HG03342 (cell line): ENCODE results near the gene SFRP5.

Source experiments
- ATAC-seq: cut with Tn5 transposase; IDR thresholded peaks from one replicate; pipeline ENCODE4 v1.9.1; 2021; ENCODE audit warnings: mild to moderate bottlenecking, moderate library complexity; ENCODE audit not compliant: unreplicated experiment

The SFRP5 gene

GRCh38 chr10:97766996-97767924 lies 4.5 kb downstream of the SFRP5 start:
- no peak for ATAC-seq

- no peak for ATAC-seq
Measured at GRCh38 chr10:97766106-97766810, 5.5 kb downstream of the SFRP5 start.

DNA sequence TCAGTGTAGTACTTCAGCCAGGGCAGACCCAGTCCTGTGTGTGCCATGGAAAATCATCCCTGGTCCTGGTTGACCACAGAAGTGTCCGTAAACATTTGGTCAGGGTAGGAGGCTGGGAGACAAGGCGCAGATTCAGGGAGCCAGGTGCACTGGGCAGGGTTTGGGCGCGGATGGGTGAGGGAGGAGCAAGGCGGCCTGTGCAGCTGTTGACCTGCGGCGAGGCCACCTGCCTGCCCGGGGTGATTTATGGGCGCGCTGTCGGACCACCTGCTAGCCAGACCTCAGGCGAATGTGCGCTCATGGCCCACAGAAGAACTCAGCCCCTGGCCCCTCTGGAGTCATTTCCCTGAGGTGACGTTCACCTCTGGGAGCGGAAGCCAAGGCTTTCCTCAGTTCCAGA lies 6.6 kb downstream of the SFRP5 start:
- ATAC-seq = no peak

DNA sequence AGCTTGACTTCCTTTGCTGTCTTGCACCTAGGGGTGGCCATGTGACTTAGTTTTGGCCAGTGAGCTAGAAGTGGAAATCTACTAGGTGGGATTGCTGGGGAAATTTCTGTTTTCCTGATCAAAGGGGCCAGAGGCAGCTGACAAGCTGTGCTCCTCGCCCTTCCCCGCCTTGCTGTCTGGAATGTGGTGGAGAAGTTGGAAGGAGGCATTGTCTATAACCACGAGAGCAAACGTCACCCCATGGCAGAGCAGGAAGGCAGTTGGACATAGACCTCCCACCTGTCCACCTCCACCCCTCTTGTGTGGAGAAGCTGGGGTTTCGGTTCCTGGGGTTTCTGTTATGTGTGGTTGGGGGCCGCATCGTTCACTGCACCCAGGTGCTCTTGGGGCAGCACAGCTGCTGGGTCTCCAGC lies 7.3 kb downstream of the SFRP5 start:
- peak; percentile 79 for ATAC-seq

DNA sequence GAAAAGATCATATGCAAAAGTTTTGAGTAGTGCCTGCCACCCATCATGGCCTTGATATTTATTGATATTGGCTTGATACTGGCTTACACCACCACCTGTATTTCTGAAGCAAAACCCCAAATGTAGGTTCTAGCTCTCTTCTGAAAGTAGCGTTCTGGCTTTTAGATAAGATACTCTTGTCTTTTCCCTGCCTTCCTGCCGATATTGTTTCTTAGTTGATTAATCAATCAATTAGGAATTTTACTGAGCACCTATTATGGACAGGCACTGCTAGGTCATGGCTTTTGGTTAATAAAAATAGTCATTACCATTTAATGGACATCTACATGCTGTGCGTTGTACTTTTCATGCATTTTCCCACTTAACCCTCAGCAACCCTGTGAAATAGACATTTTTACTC lies 7.9 kb downstream of the SFRP5 start:
- no peak for ATAC-seq

GRCh38 chr10:97763411-97763810 lies 8.4 kb downstream of the SFRP5 start:
- no peak for ATAC-seq

- ATAC-seq = no peak
Measured at GRCh38 chr10:97762816-97763215, 9.0 kb downstream of the SFRP5 start.

DNA sequence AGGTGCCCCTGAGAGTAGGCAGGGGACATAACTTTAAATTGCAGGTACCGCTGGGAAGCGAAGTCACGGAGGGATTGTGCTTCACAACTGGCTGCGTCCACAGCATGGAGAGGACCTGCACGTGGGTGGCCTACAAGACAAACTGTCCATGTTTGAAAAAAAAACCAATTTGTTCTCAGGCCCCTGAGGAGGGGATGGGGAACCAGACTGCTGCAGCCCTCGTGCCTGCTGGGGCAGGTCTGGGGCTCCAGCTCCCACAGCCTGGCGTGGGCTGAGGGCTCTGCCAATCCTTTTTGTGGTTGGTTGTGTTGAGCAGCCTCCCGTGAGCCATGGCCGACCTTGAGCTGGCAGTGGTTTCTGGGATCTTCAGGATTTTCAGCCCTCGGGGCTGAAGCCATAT lies 9.7 kb downstream of the SFRP5 start:
- ATAC-seq = no peak

DNA sequence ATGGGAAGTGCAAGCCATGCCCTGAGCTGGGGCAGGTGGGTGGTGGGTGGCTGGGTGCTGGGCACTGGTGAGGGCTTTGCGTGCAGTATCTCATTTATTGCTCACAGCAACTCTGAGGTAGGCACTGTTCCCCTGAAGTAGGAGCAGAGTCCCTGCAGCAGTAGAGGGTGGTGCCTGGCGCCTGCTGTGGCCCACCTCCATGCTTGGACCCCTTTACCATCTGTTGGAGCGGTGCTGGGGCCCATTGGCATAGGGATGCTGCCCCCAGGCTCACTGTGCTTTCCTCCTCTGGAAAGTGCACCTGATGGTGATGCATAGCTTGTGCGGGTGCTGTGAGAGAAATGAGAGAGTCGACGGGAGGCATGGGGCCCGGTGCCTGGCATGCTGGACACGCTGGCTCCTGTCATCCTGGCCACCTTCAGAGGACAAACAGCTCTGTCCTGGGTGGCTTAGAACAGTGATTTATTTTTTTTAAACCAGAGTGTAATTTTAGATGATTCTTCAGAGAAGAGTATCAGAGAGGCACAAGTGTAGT lies 10.4 kb downstream of the SFRP5 start:
- no peak for ATAC-seq

DNA sequence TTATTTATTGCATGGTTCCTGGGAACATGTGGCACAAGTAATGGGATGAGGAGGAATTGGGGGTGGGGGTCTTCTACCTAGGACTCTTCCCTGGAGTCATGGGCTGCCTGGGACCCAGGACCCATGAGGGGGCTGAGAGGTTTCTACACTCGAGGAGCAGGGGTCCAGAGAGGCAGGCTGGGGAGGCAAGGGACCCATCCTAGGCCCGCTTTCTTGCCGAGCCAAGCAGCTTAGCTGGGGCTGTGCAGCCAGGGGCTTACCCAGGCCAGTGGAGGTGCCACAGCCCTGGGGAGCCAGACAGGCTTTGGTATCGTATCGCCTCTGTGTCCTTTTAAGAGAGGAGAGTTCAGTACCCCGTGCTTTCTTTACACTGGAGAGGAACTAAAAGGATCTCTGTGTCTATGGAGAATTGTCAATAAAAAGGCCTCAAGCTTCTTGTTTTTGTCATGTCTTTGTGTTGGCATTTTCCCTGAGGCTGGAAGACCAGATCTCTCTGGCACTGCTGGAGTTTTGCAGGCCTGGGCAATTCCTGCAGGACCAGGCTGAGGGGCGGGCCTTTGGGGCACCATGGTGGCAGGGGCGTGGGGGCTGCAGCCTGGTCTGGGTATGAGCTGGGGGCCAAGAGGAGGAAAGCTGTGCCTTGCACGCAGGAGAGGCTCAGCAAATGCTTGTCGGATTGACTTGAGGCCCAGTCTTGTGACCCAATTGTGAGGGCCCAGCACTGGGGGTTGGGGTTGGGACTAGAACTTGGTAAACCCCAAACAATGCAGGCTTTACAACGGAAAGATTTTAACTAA lies 11.1 kb downstream of the SFRP5 start:
- ATAC-seq = no peak

DNA sequence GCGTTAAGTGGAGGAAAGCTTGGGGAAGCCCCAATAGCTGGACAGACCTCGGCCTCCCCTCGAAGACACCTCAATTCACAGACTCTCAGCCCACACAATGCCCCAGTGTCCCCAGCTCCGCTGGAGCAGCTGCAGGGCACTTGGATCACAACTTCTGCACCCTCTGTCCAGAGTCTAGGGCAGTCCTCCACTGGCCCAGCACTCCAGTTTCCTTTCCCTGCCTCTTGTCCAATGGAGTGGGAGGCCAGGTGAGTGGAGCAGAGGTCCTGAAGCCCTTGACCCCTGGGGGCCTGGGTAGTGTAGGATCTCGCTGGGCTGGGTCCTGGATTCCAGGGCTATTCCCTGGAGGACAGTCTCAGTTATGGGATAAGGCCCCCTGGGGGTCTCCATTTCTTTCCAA lies 11.9 kb downstream of the SFRP5 start:
- no peak for ATAC-seq

GRCh38 chr10:97759158-97759887 lies 12.5 kb downstream of the SFRP5 start:
- ATAC-seq = peak; percentile 53

GRCh38 chr10:97757471-97757870 lies 14.3 kb downstream of the SFRP5 start:
- no peak for ATAC-seq

DNA sequence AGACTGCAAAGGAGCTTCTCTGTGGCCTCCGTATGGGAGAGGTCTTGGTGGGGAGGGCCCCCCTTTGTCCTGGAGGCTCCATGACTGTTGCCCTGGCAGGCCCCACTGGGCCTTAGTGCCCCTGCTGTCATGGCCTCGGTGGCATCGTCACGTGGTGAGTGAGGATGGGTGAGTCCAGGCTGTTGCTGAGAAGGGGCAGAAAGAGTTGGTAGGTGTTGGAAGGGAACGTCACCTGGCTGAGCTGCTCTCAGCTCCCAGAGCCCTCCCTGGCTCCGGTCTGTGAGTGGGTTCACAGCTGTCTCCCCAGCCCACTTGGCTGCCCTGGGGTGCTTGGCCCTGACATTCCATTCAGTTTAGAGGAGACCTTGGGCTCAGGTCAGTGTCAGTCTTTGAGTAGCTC lies 16.1 kb downstream of the SFRP5 start:
- ATAC-seq = no peak

DNA sequence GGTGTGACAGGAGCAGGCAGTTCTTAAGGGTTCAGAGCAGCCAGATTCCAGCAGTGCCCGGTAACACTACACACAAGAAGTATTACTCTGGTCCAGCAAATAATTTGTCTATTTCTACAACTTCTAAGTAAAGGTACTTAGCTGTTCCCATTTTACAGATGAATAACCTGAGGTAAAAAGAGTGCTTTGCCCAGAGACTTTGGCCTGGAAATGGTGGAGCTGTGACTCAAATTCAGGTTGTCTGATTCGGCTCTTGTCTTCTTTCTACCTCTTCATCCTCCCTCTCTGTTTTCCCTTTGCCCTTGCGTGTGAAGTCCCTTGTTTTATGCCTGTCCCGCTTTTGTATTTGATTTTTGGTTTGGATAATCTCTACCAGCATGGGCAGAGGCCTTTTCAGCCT lies 17.1 kb downstream of the SFRP5 start:
- no peak for ATAC-seq

GRCh38 chr10:97752956-97753355 lies 18.8 kb downstream of the SFRP5 start:
- ATAC-seq = no peak

- ATAC-seq = no peak
Measured at GRCh38 chr10:97748116-97748515, 23.7 kb downstream of the SFRP5 start.

- no peak for ATAC-seq
Measured at GRCh38 chr10:97747573-97747972, 24.2 kb downstream of the SFRP5 start.

DNA sequence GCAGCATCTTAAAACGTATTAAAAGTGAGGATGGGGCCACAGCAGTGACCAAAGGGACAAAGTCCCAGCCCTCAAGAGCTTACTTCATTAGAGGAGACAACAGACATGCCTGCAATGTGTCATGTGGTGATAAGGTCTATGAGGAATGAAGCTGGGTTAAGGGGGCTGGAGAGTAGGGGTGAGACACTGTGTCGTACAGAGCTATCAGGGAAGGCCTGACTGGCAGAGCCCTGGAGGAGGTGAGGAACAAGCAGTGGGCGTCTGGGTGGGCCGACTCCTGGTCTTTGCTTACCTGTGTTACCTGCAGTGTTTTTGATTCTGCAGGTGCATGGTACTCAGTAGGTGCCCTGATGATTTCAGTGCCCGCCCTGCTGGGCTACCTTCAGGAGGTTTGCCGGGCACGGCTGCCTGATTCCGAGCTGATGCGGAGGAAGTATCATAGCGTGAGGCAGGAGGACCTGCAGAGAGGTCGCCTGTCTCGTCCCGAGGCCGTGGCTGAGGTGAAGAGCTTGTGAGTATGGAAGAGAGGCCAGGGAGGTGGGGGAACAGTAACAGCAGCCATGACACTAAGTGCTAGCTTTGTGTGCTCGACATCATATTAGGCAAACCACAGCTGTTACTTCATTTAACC lies 27.3 kb downstream of the SFRP5 start:
- ATAC-seq = no peak
